Activated naive CD4-positive, alpha-beta T cell treated with anti-CD3 and anti-CD28 coated beads, Interleukin-2, amount 10 ng/mL, durations not matched to agents 5 hours and 36 hours (primary cell): ENCODE measurements around the gene ZNF202. TPM values are rescaled to one million over a fixed set of nuclear protein-coding genes. Genes with fewer than 3 reads are reported as not detected.

Source experiments
- total RNA-seq, 2 experiments: library from RNA; stranded (reverse); gene quantifications; one replicate each; pipeline ENCODE4 v1.2.3, GENCODE V29; 2021

Gene ZNF202
- 10 to 100 TPM; 14.3 to 15.6 TPM for total RNA-seq

GRCh38 chr11:123741159-123742030, at the start of gene ZNF202:
Gene ZNF202, minus strand, starts transcription at chr11:123741660. Its CDS starts 10,772 bp downstream, at chr11:123730888.

GRCh38 chr11:123754101-123754568, 12.7 kb upstream of the ZNF202 start, which contains the start of gene OR6X1:
Gene OR6X1, minus strand, starts transcription at chr11:123754518. Its CDS starts 0 bp downstream, at chr11:123754518.

Other genes with a start within 250 kb of the ZNF202 start
- under 1 TPM in 1 of 2 experiments, not detected in 1; 0.05 TPM for gene SCN3B, start 87.0 kb downstream of the ZNF202 start, total RNA-seq
- gene OR6X1, start 12.9 kb upstream of the ZNF202 start, total RNA-seq: not detected
- gene OR6M1, start 64.7 kb upstream of the ZNF202 start, total RNA-seq: not detected
- gene TMEM225, start 144.0 kb upstream of the ZNF202 start, total RNA-seq: not detected
- gene OR8D4, start 160.5 kb upstream of the ZNF202 start, total RNA-seq: not detected
- gene OR4D5, start 198.0 kb upstream of the ZNF202 start, total RNA-seq: not detected
- not detected for gene OR6T1, start 202.2 kb upstream of the ZNF202 start, total RNA-seq
- gene OR10S1, start 236.1 kb upstream of the ZNF202 start, total RNA-seq: not detected